ENCODE measurements around the gene PCDHB2.
"Not testable (repeated sequence)": the region's sequence is repeated elsewhere in the genome, so short reads cannot be mapped to it uniquely, and the experiment has no call there.

PCDHB2 gene

GRCh38 chr5:141137346-141137745 lies 42.9 kb downstream of the PCDHB2 start:
- DNase-seq = not testable (repeated sequence)
